ENCODE measurements around the gene PYGO2.

DNA sequence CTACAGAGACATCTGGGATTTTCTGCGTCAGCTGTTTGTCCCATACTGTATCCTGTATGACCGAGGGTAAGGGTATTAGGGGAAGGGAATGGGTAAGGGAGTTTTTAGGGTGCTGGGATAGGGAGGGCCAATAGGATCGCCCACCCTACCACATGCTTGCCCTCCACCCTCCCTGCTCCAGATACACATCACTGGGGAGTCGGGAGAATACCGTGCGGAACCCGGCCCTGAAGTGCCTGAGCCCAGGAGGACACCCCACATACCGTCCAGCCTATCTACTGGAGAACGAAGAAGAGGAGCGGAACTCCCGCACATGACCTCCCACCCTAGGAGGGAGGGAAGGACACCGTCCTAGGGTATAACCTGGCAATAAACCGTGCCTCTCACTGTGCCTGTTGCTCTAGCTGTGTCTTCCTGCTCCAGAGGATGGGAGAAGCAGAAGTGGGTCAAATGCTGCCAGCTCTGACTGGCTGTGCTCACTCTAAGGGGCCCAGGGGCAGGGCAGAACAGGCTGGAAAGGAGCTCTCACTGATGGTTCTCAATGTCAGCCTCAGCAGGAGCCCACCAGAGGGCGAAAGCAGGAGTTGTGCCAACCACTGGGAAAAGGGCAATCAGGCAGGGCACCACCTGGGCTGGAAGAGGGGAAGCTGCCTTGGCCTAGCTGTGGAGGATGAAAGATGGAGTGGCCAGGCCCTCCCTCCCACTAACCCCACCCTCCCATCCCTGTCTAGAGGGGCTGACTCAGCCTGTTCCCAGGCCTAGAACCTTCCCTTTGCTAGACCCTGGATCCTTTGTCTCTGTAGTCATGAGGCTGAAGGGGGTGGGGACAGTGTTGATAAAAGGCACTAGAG lies 31.4 kb upstream of the PYGO2 start:
- TF ChIP-seq, protein P1, sequence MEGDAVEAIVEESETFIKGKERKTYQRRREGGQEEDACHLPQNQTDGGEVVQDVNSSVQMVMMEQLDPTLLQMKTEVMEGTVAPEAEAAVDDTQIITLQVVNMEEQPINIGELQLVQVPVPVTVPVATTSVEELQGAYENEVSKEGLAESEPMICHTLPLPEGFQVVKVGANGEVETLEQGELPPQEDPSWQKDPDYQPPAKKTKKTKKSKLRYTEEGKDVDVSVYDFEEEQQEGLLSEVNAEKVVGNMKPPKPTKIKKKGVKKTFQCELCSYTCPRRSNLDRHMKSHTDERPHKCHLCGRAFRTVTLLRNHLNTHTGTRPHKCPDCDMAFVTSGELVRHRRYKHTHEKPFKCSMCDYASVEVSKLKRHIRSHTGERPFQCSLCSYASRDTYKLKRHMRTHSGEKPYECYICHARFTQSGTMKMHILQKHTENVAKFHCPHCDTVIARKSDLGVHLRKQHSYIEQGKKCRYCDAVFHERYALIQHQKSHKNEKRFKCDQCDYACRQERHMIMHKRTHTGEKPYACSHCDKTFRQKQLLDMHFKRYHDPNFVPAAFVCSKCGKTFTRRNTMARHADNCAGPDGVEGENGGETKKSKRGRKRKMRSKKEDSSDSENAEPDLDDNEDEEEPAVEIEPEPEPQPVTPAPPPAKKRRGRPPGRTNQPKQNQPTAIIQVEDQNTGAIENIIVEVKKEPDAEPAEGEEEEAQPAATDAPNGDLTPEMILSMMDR (conservative IDR thresholded peaks at IDR 0.05 in 1 of 2, IDR thresholded peaks at IDR 0.05 in 1 of 2; ENCODE audit: extremely low read depth in 1 of 2, insufficient read depth in 1 of 2, low read depth in 1 of 2, low read length in 2 of 2) = peak; percentile 11 to 17
- TF ChIP-seq EZH2 (IDR thresholded peaks at IDR 0.05; ENCODE audit: borderline replicate concordance, low read length) = no peak
